ENCODE results near the gene PPIE.

Gene PPIE

DNA sequence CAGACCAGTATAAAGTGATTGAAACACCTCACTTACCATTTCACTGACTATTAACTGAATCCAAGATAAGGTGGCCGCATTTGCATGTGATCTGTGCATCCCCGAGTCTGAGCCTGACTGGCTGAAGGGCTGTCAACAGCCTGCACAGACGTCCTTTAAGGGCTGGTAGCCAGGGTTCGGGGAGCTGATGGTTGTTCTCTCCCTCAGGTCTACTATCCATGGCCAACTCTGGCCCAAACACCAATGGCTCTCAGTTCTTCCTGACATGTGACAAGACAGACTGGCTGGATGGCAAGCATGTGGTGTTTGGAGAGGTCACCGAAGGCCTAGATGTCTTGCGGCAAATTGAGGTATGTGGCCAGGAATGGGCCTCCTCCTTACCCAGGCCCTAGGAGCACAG lies 14.0 kb downstream of the PPIE start:
- H3K4me3 ChIP-seq (ENCODE audit: low read depth, low read length) = no peak overlapping the region
- TF ChIP-seq, protein P1, sequence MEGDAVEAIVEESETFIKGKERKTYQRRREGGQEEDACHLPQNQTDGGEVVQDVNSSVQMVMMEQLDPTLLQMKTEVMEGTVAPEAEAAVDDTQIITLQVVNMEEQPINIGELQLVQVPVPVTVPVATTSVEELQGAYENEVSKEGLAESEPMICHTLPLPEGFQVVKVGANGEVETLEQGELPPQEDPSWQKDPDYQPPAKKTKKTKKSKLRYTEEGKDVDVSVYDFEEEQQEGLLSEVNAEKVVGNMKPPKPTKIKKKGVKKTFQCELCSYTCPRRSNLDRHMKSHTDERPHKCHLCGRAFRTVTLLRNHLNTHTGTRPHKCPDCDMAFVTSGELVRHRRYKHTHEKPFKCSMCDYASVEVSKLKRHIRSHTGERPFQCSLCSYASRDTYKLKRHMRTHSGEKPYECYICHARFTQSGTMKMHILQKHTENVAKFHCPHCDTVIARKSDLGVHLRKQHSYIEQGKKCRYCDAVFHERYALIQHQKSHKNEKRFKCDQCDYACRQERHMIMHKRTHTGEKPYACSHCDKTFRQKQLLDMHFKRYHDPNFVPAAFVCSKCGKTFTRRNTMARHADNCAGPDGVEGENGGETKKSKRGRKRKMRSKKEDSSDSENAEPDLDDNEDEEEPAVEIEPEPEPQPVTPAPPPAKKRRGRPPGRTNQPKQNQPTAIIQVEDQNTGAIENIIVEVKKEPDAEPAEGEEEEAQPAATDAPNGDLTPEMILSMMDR (IDR thresholded peaks at IDR 0.05; ENCODE audit: low read depth, low read length) = no peak

DNA sequence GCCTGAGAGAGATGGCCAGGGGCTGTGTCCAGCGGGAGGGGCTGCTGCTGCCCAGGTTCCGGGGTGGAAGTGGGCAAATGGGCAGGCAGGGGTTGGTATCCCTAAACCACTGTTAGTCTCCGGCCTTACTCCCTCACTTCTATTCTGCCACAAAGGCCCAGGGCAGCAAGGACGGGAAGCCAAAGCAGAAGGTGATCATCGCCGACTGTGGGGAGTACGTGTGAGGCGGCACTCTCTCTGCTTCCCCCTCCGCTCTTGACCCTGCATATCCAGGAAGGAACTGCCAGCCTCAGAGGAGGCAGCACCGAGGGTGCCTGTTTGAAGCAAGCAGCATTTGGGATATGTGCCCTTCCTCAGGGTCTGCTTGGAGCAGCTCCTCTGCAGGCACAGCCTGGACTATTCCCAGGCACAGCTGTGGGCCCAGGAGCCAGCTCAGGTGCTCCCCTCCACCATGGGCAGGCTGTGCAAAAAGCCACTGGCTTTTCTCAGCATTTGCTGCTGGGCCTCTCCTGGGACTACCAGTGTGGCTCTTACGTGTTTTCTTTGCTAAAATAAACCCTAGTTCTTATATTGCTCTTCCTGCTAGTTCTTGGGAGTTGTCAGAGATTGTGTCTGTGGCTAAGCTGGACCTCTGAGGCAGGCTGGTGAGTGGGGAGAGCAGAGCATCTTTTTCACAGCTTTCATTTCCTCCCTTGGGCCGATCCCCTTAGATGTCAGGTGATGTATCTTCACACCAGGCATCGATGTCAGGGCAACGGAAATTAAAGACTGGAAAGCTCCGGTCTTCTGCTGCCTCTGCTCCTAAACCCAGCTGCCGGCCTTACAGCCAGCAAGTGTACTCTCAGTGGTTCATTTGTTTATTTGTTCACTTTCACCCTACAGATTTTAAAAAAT lies 14.7 kb downstream of the PPIE start:
- TF ChIP-seq, protein P1 (IDR thresholded peaks at IDR 0.05; ENCODE audit: low read depth, low read length) = no peak

DNA sequence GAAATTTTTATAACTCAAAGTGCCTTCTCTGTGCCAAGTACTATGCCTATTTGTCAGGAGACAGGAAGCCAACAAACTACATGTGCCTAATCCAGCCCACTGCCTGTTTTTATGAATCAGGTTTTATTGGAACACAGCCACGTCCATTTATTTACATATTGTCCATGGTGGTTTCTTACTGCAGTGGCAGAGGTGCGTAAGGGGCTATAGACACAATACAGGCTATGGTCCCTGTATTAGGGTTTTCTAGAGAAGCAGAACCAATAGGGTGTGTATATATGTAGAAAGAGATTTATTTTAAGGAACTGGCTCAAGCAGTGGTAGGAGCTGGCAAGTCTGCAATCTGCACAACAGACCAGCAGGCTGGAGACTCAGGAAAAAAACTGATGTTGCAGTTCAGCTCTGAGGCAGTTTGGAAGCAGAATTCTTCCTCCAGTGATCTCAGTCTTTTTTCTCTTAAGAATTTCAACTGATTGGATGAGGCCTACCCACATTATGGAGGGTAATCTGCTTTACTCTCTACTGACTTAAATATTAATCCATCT lies 15.4 kb downstream of the PPIE start:
- TF ChIP-seq, protein P1 (IDR thresholded peaks at IDR 0.05; ENCODE audit: low read depth, low read length) = no peak
- H3K4me3 ChIP-seq (ENCODE audit: low read depth, low read length) = no peak overlapping the region

More for the DNA sequence above, 14.7 kb downstream of the PPIE start:
- H3K4me3 ChIP-seq (ENCODE audit: low read depth, low read length) = no peak overlapping the region

DNA sequence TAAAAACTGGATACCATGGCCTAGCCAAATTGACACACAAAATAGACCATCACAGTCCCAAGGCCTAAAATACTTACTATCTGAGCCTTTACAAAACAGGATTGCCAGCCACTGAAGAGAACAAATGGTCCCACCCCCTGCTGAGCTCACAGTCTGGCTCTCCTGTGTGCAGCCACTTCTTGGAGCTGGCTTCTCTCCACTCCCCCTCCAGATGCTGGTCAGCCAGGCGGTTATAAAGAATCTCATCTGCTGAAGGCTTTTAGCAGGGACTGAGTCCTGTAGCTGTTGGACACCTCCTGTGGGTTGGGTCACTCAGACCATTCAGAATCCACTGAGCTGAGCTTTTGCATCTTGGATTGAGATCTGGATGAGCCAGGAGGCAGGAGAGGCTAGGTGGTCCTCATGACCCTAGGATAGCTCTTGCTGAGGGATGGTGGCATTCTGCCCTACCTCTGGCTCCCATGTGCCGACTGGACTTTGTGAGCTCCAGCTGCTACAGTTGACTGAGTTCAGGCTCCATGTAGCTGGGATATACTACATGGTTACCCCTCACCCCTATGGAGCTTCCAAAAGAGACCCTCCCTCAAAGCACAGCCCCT lies 16.3 kb downstream of the PPIE start:
- TF ChIP-seq, protein P1 (IDR thresholded peaks at IDR 0.05; ENCODE audit: low read depth, low read length) = no peak

DNA sequence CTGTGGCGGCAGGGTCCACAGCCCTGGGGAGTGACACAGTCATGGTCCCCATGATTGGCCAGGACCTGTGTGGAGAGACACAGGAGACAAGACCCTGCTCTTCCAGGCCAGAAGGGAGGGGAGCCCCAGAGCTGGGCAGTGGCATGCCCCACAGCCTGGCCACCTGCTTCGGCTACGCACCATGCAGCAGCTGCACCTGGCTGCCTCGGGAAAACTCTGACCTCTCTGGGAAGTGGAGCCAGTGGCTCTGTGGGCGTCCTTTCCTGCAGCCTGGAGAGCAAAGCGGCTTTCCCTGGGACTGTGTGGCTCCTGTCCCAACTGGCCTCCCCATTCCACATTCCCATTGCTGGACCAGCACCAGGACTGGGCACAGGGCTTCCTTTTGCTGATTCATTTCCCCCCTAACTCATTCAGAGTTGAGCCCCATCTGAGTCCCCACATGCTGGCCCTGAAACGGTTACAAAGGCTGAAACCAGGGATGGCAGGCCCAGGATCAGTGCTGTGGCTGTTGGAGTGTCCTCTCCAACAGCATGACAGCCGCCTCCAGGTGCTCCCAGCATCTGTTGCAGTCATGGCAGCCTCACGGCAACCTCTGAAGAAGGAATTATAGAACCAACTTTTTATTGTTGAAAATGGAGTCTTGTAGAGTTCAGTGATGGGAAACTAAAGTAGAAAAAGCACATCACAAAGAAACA lies 17.4 kb downstream of the PPIE start:
- TF ChIP-seq, protein P1 (IDR thresholded peaks at IDR 0.05; ENCODE audit: low read depth, low read length) = no peak
- no peak overlapping the region for H3K4me3 ChIP-seq (ENCODE audit: low read depth, low read length)

More for the DNA sequence above, 16.3 kb downstream of the PPIE start:
- H3K4me3 ChIP-seq (ENCODE audit: low read depth, low read length) = no peak overlapping the region

DNA sequence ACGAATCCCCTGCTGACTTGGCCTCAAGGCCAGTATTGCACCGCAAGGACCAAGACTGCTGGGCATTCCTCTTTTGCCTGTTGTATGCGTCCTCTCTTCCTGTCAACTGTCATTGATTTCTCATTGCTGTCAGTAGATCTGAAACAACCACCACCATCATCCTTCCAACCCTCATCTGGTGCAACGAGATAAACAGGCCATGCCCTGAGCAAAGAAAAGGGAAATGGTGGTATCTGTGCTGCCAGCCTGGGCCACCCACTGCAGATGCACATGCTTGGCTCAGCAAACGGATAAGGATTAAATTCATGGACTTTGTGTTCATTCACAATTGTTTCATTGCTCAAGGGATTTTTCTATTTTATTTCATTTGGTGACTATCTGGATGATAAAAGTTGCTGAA lies 18.8 kb downstream of the PPIE start:
- no peak overlapping the region for H3K4me3 ChIP-seq (ENCODE audit: low read depth, low read length)
- TF ChIP-seq, protein P1 (IDR thresholded peaks at IDR 0.05; ENCODE audit: low read depth, low read length) = no peak

Measured in WI38 (cell line).